ENCODE data around the gene PDZK1. TPM values are rescaled to one million over a fixed set of nuclear protein-coding genes. Genes with fewer than 3 reads are reported as not detected.
"Not testable (repeated sequence)": the region's sequence is repeated elsewhere in the genome, so short reads cannot be mapped to it uniquely, and the experiment has no call there.

Gene PDZK1
- total and polyA plus RNA-seq, 5 donors = 0.14 to 0.27 TPM; not detected in 3

DNA sequence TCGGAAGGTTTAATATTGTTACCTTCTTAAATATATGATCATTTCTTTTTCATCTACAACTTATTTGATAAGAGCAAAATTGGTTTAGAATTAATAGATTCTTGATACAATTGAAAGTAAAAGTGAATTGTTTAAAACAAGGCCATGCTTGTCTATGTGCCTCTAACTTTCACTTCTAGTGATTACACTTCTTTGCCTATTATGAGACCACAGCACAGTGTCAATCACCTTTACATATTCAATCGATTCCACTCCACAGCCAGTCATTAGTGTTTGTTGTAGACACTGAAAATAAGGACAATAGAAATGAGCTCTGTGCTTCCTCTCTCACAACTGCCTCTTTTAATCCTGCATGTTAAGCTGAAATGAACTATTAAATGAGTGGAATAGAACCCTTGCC, 65.3 kb downstream of the PDZK1 start:
- 100% methylated on average over 1 of the region's 2 CpGs for WGBS
- intact Hi-C loops (cut with DNase I); H3K27me3 ChIP-seq (ENCODE audit: control insufficient read depth, insufficient read depth); H3K27ac ChIP-seq (ENCODE audit: low read length); H3K4me3 ChIP-seq (ENCODE audit: low read length); DNase-seq; H3K4me1 ChIP-seq (ENCODE audit: control insufficient read depth, insufficient read depth, low read length); ATAC-seq; H3K9me3 ChIP-seq (ENCODE audit: control insufficient read depth, low read length): not testable (repeated sequence)

DNA sequence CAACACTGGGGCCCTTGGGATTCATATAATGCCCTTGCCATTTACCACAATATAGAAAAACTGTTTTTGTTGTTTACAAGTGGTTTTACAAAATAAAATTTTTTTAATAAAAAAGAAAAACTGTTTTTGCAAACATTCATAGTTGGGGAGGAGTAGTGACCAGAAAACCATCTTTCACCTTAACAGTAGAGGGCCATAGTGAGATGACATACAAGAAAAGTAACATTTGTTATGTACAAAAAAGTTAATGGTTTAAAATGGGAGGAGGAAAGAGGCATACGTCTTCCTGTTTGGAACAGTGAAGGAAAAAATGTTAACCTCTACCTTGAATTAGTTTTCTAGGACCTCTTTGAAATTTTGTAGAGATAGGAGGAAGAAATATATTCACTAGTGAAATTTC, 70.9 kb downstream of the PDZK1 start:
- ATAC-seq; H3K27ac ChIP-seq (ENCODE audit: low read length); H3K9me3 ChIP-seq (ENCODE audit: control insufficient read depth, low read length); H3K4me3 ChIP-seq (ENCODE audit: low read length); H3K4me1 ChIP-seq (ENCODE audit: control insufficient read depth, insufficient read depth, low read length); DNase-seq; intact Hi-C loops (cut with DNase I); H3K27me3 ChIP-seq (ENCODE audit: control insufficient read depth, insufficient read depth): not testable (repeated sequence)
- 58% methylated on average over 1 of the region's 1 CpG for WGBS

DNA sequence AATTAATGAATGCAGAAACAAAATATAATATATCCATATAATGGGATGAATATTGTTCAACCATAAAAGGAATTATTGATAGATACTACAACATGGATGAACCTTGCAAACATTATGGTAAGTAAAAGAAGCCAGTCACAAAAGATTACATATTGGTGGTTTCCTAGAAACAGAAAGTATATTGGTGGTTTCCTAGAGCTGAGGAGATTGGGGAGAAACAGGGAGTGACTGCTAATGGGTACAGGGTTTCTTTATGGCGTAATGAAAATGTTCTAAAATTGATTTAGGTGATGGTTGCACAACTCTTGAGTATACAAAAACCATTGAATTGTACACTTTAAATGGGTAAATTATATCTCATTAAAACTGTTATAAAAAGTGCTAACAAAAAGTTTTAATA, 85.0 kb downstream of the PDZK1 start:
- H3K4me1 ChIP-seq (ENCODE audit: control insufficient read depth, insufficient read depth, low read length); intact Hi-C loops (cut with DNase I); H3K9me3 ChIP-seq (ENCODE audit: control insufficient read depth, low read length); DNase-seq; H3K27me3 ChIP-seq (ENCODE audit: control insufficient read depth, insufficient read depth); H3K4me3 ChIP-seq (ENCODE audit: low read length); ATAC-seq; H3K27ac ChIP-seq (ENCODE audit: low read length): not testable (repeated sequence)
- no CpG with 5 or more reads among the region's 1 CpG for WGBS

Other genes with a start within 250 kb of the PDZK1 start
- gene GPR89A, start 99.4 kb downstream of the PDZK1 start, total RNA-seq = 10 to 100 TPM in 3 of 4 donors, 1 to 10 TPM in 1; 8.9 to 19.2 (median 12.2) TPM
- gene GPR89A, start 99.4 kb downstream of the PDZK1 start, polyA plus RNA-seq = 9.5 TPM
- not detected for gene CD160, start 12.1 kb upstream of the PDZK1 start, total RNA-seq
- not detected for gene CD160, start 12.1 kb upstream of the PDZK1 start, polyA plus RNA-seq
- 10 to 100 TPM; 38.6 to 53.0 (median 42.7) TPM for gene RNF115, start 116.7 kb upstream of the PDZK1 start, total RNA-seq
- gene RNF115, start 116.7 kb upstream of the PDZK1 start, polyA plus RNA-seq = 26.4 TPM
- gene POLR3C, start 116.8 kb upstream of the PDZK1 start, total RNA-seq = 10 to 100 TPM; 14.7 to 15.9 (median 14.8) TPM
- 8.7 TPM for gene POLR3C, start 116.8 kb upstream of the PDZK1 start, polyA plus RNA-seq
- 1 to 10 TPM; 4.1 to 7.2 (median 5.1) TPM for gene NUDT17, start 138.3 kb upstream of the PDZK1 start, total RNA-seq
- gene NUDT17, start 138.3 kb upstream of the PDZK1 start, polyA plus RNA-seq = 5.8 TPM
- gene PIAS3, start 151.7 kb upstream of the PDZK1 start, total RNA-seq = 10 to 100 TPM; 16.9 to 19.4 (median 18.8) TPM
- gene PIAS3, start 151.7 kb upstream of the PDZK1 start, polyA plus RNA-seq = 16.6 TPM
- 1 to 10 TPM; 1.9 to 2.3 (median 2.1) TPM for gene ANKRD35, start 178.5 kb upstream of the PDZK1 start, total RNA-seq
- 1.4 TPM for gene ANKRD35, start 178.5 kb upstream of the PDZK1 start, polyA plus RNA-seq
- 10 to 100 TPM; 10.2 to 29.0 (median 12.6) TPM for gene ITGA10, start 202.7 kb upstream of the PDZK1 start, total RNA-seq
- 5.6 TPM for gene ITGA10, start 202.7 kb upstream of the PDZK1 start, polyA plus RNA-seq
- 10 to 100 TPM; 21.4 to 23.7 (median 22.4) TPM for gene PEX11B, start 211.3 kb upstream of the PDZK1 start, total RNA-seq
- 22.8 TPM for gene PEX11B, start 211.3 kb upstream of the PDZK1 start, polyA plus RNA-seq
- 10 to 100 TPM; 68.6 to 94.5 (median 74.4) TPM for gene RBM8A, start 220.1 kb upstream of the PDZK1 start, total RNA-seq
- gene RBM8A, start 220.1 kb upstream of the PDZK1 start, polyA plus RNA-seq = 64.1 TPM